Neuronal stem cell (in vitro differentiated cells): Measurements from ENCODE around the gene HDGFL1.

Source experiments
- DNase-seq: peaks from one replicate; pipeline ENCODE4 v3.0.0-alpha.2; 2013; ENCODE audit warnings: low spot score
- H2AFZ ChIP-seq: one replicate; pipeline ENCODE4 v1.6.1; 2013; ENCODE audit warnings: mild to moderate bottlenecking, low read length, inconsistent platforms
- H2AK5ac ChIP-seq: 2 replicates; pipeline ENCODE4 v1.6.1; 2013; ENCODE audit warnings: low read depth, mild to moderate bottlenecking, inconsistent platforms, low read length, moderate library complexity, mixed read lengths
- H2BK120ac ChIP-seq: 2 replicates; pipeline ENCODE4 v1.6.1; 2013; ENCODE audit warnings: low read depth, mild to moderate bottlenecking, inconsistent platforms, low read length, moderate library complexity, mixed read lengths
- H2BK12ac ChIP-seq: one replicate; pipeline ENCODE4 v1.6.1; 2013; ENCODE audit warnings: low read length, inconsistent platforms
- H2BK15ac ChIP-seq: 2 replicates; pipeline ENCODE4 v1.6.1; 2013; ENCODE audit warnings: mild to moderate bottlenecking, low read length, inconsistent platforms, mixed read lengths
- H2BK5ac ChIP-seq: one replicate; pipeline ENCODE4 v1.6.1; 2013; ENCODE audit warnings: inconsistent platforms, mild to moderate bottlenecking, low read length, moderate library complexity
- H3K14ac ChIP-seq: one replicate; pipeline ENCODE4 v1.6.1; 2013; ENCODE audit warnings: low read length, inconsistent platforms
- H3K18ac ChIP-seq: 2 replicates; pipeline ENCODE4 v1.6.1; 2013; ENCODE audit warnings: low read length, inconsistent platforms
- H3K23ac ChIP-seq: 2 replicates; pipeline ENCODE4 v1.6.1; 2013; ENCODE audit warnings: low read depth, mild to moderate bottlenecking, mixed read lengths, low read length, inconsistent platforms; ENCODE audit not compliant: poor library complexity
- H3K27ac ChIP-seq: replicated peaks from 3 replicates; pipeline ENCODE4 v1.5.1; 2013; ENCODE audit warnings: low read length, inconsistent platforms
- H3K27me3 ChIP-seq, 3 experiments: 2 replicates each; pipeline ENCODE4 v1.6.1; 2013; ENCODE audit warnings: low read length in 3 of 3, mild to moderate bottlenecking in 2 of 3, inconsistent platforms in 1 of 3, low read depth in 1 of 3, mixed read lengths in 1 of 3, moderate library complexity in 1 of 3; ENCODE audit not compliant: control insufficient read depth in 3 of 3, insufficient read depth in 3 of 3
- H3K36me3 ChIP-seq, 2 donors: replicated peaks in 1 of 2; 2 replicates each; pipeline ENCODE4 v1.6.1; 2013; ENCODE audit warnings: low read length in 2 of 2; ENCODE audit not compliant: control insufficient read depth in 2 of 2, insufficient read depth in 2 of 2
- H3K4ac ChIP-seq: 2 replicates; pipeline ENCODE4 v1.6.1; 2013; ENCODE audit warnings: inconsistent platforms, mild to moderate bottlenecking, low read length, moderate library complexity
- H3K4me1 ChIP-seq, 2 donors: 1 replicate in 1 of 2; 2 replicates in 1 of 2; pipeline ENCODE4 v1.6.1; 2013; ENCODE audit warnings: low read length in 2 of 2, low read depth in 1 of 2; ENCODE audit not compliant: control insufficient read depth in 2 of 2, insufficient read depth in 1 of 2
- H3K4me2 ChIP-seq: one replicate; pipeline ENCODE4 v1.6.1; 2013; ENCODE audit warnings: mild to moderate bottlenecking, low read length, inconsistent platforms; ENCODE audit not compliant: insufficient read depth, poor library complexity, severe bottlenecking
- H3K4me3 ChIP-seq, 2 donors: 2 replicates each; pipeline ENCODE4 v1.5.1; 2013; ENCODE audit warnings: low read length in 2 of 2, mild to moderate bottlenecking in 2 of 2, inconsistent platforms in 1 of 2, moderate library complexity in 1 of 2
- H3K79me1 ChIP-seq: one replicate; pipeline ENCODE4 v1.6.1; 2013; ENCODE audit warnings: low read depth, mild to moderate bottlenecking, inconsistent platforms, low read length, moderate library complexity
- H3K9ac ChIP-seq: one replicate; pipeline ENCODE4 v1.6.1; 2013; ENCODE audit warnings: mild to moderate bottlenecking, low read depth, low read length, inconsistent platforms; ENCODE audit not compliant: poor library complexity
- H3K9me3 ChIP-seq, 2 donors: replicated peaks in 1 of 2; 2 replicates each; pipeline versions ENCODE3 to v1.6.1; 2013; ENCODE audit warnings: low read length in 2 of 2, mild to moderate bottlenecking in 2 of 2, inconsistent platforms in 1 of 2, low read depth in 1 of 2, mixed read lengths in 1 of 2, moderate library complexity in 1 of 2; ENCODE audit not compliant: control insufficient read depth in 2 of 2, insufficient read depth in 1 of 2
- H4K8ac ChIP-seq: one replicate; pipeline ENCODE4 v1.6.1; 2013; ENCODE audit warnings: low read depth, mild to moderate bottlenecking, inconsistent platforms, low read length, moderate library complexity
- H4K91ac ChIP-seq: one replicate; pipeline ENCODE4 v1.6.1; 2013; ENCODE audit warnings: low read length, low read depth, mild to moderate bottlenecking, inconsistent platforms; ENCODE audit not compliant: poor library complexity
- WGBS, 2 donors: extraction: QIAGEN DNeasy Blood & Tissue Kit; methylation state at CpG; one replicate each; pipeline ENCODE4 v1.1.7; 2013; ENCODE audit warnings: missing lambda C conversion rate in 2 of 2, mixed read lengths in 1 of 2; ENCODE audit not compliant: insufficient read length in 2 of 2, insufficient replicate concordance in 1 of 2; ENCODE audit errors: extremely low coverage in 2 of 2; 5-methylcytosine and 5-hydroxymethylcytosine counted together

Gene HDGFL1

GRCh38 chr6:22558288-22558882 is 11.0 kb upstream of the HDGFL1 start:
- Histone ChIP-seq H3K4me1 (no peaks in the 10 kb centered on the region), H2BK120ac (no peak overlapping the region), H3K4me2 (no peak overlapping the region), H3K9me3 (no peaks in the 10 kb centered on the region), H2BK5ac (no peak overlapping the region), H3K14ac (no peak overlapping the region), H4K91ac (no peak overlapping the region), H2BK12ac (no peak overlapping the region), H3K27me3 (no peaks in the 10 kb centered on the region), H3K27ac (no peak overlapping the region), H2BK15ac (no peak overlapping the region), H3K36me3 (no peaks in the 10 kb centered on the region), H3K9ac (no peak overlapping the region), H3K79me1 (no peaks in the 10 kb centered on the region), H3K18ac (no peak overlapping the region), H2AK5ac (no peak overlapping the region), H4K8ac (no peak overlapping the region), H3K4me3 (no peak overlapping the region), H3K4ac (no peak overlapping the region), H2AFZ (peak overlapping the region; percentile 54), H3K23ac (no peak overlapping the region)
- no peak for DNase-seq
- no CpG with 5 or more reads among the region's 1 CpG for WGBS, 2 donors

GRCh38 chr6:22568854-22569253 is 512 bp upstream of the HDGFL1 start:
- Histone ChIP-seq H3K4me2 (no peak overlapping the region), H2BK12ac (no peak overlapping the region), H3K9ac (no peak overlapping the region), H3K79me1 (no peaks in the 10 kb centered on the region), H3K4me1 (peaks cover 0 to 2% of the 10 kb centered on the region in 2 donors), H3K18ac (peak overlapping the region; percentile 80), H4K91ac (no peak overlapping the region), H2BK5ac (no peak overlapping the region), H3K27me3 (no peaks in the 10 kb centered on the region), H3K9me3 (no peaks in the 10 kb centered on the region), H2AFZ (no peak overlapping the region), H3K4ac (no peak overlapping the region), H3K23ac (no peak overlapping the region), H4K8ac (no peak overlapping the region), H3K14ac (peak overlapping the region; percentile 75), H2AK5ac (no peak overlapping the region), H3K4me3 (no peak overlapping the region), H3K27ac (no peak overlapping the region), H2BK120ac (no peak overlapping the region), H2BK15ac (no peak overlapping the region), H3K36me3 (no peaks in the 10 kb centered on the region)
- no peak for DNase-seq
- WGBS, 2 donors, result no CpG with 5 or more reads among the region's 6 CpGs

DNA sequence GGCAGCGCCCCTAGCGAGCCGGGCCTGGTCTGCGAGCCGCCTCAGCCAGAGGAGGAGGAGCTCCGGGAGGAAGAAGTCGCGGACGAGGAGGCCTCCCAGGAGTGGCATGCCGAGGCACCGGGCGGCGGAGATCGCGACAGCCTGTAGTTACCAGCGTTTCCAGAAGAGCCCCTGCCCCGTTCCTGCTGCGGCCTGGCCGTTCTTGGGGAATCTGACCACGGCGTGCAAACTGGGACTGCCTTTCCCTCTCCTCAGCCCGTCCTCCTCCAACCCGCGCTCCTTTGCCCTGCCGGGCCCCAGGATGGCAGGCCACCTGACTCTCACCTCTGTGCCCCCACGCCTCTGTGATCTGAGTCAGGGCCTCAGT is 802 bp downstream of the HDGFL1 start:
- Histone ChIP-seq H3K4me3 (no peak overlapping the region), H3K14ac (no peak overlapping the region), H4K8ac (no peak overlapping the region), H3K18ac (peak overlapping the region; percentile 86), H2BK15ac (peak overlapping the region; percentile 63), H3K27me3 (no peaks in the 10 kb centered on the region), H3K79me1 (no peaks in the 10 kb centered on the region), H2AFZ (no peak overlapping the region), H3K36me3 (no peaks in the 10 kb centered on the region), H3K4ac (no peak overlapping the region), H3K4me2 (no peak overlapping the region), H3K4me1 (peaks cover 0 to 2% of the 10 kb centered on the region in 2 donors), H3K23ac (peak overlapping the region; percentile 10), H2BK12ac (peak overlapping the region; percentile 14), H3K9ac (no peak overlapping the region), H4K91ac (no peak overlapping the region), H2AK5ac (peak overlapping the region; percentile 93), H3K9me3 (no peaks in the 10 kb centered on the region), H2BK120ac (peak overlapping the region; percentile 57), H3K27ac (no peak overlapping the region), H2BK5ac (peak overlapping the region; percentile 17)
- DNase-seq, result no peak
- WGBS, 2 donors, result no CpG with 5 or more reads among the region's 26 CpGs

DNA sequence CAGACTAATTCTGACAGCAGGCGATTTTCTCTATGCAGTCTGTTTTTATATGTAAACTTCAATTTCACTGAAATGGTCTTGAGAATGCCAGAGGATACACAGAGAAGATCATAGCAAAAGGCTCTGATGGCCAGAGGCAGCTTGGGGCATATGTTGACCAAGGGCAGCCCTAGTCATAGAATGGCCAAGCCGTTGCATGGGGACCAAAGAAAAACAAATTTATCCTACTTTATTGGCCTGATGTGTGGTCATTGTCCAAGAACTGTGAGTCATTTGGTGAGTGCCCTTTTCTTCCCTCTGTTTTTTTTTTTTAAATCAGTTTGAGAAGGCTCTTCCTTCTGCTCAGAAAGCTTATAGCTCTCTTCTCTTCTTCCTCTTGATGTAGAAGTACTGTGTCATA is 5.8 kb downstream of the HDGFL1 start:
- no peak overlapping the region for H2BK12ac ChIP-seq
- no peak for DNase-seq
- WGBS, 2 donors, result no CpG with 5 or more reads among the region's 2 CpGs
- peaks cover 3 to 8% of the 10 kb centered on the region in 2 donors for H3K4me1 ChIP-seq
- H2AFZ ChIP-seq, result no peak overlapping the region
- H3K14ac ChIP-seq, result no peak overlapping the region
- no peak overlapping the region for H3K18ac ChIP-seq
- no peaks in the 10 kb centered on the region for H3K27me3 ChIP-seq
- no peak overlapping the region for H3K4me2 ChIP-seq
- H3K79me1 ChIP-seq, result no peaks in the 10 kb centered on the region
- no peaks in the 10 kb centered on the region for H3K9me3 ChIP-seq
- H3K4me3 ChIP-seq, result no peak overlapping the region
- H3K4ac ChIP-seq, result no peak overlapping the region
- H2BK5ac ChIP-seq, result no peak overlapping the region
- H2AK5ac ChIP-seq, result no peak overlapping the region
- no peak overlapping the region for H3K23ac ChIP-seq
- no peak overlapping the region for H4K8ac ChIP-seq
- H3K9ac ChIP-seq, result no peak overlapping the region
- H3K27ac ChIP-seq, result no peak overlapping the region
- H2BK15ac ChIP-seq, result no peak overlapping the region
- H4K91ac ChIP-seq, result no peak overlapping the region
- H3K36me3 ChIP-seq, result no peaks in the 10 kb centered on the region
- no peak overlapping the region for H2BK120ac ChIP-seq
